PC-3 (cell line): ENCODE measurements around the gene LENG9. TPM values are rescaled to one million over a fixed set of nuclear protein-coding genes. Genes with fewer than 3 reads are reported as not detected.

Experiments
- ATAC-seq: fragments of 200-7000 bp; cut with Tn5 transposase; 2 replicates; pipeline ENCODE4 v1.9.1; 2020; ENCODE audit warnings: mild to moderate bottlenecking, moderate library complexity
- BruUV-seq: library from RNA; stranded (reverse); fragments of 400-500 nt; replicated peaks from 2 replicates; lab custom pipeline; 2021; lab: Mats Ljungman, UMichigan
- CTCF ChIA-PET: fragments of 300-600 bp; sonication (Branson Sonifier 250); formaldehyde crosslinking; loops from one replicate; lab custom pipeline; 2022; ENCODE audit warnings: antibody characterized with exemption; lab: Charles Lee
- POLR2A ChIA-PET: fragments of 300-600 bp; sonication (Branson Sonifier 250); formaldehyde crosslinking; loops from one replicate; lab custom pipeline; 2022; ENCODE audit warnings: antibody characterized with exemption; ENCODE audit not compliant: unreplicated experiment; lab: Charles Lee
- DNase-seq: peaks from one replicate; pipeline ENCODE4 v3.0.0-alpha.2; 2015
- H2AFZ ChIP-seq: fragments of 300-600 bp; sonication (generic); 2 replicates; pipeline ENCODE4 v1.6.0; 2016; ENCODE audit warnings: antibody characterized with exemption, low read length
- H3F3A ChIP-seq: fragments of 300-600 bp; sonication (generic); one replicate; pipeline ENCODE4 v1.6.0; 2017; ENCODE audit warnings: antibody characterized with exemption, low read length, control low read depth, mild to moderate bottlenecking; ENCODE audit not compliant: unreplicated experiment
- H3K27ac ChIP-seq: fragments of 300-600 bp; sonication (generic); 2 replicates; pipeline ENCODE4 v1.5.1; 2016; ENCODE audit warnings: mild to moderate bottlenecking, low read length
- H3K27me3 ChIP-seq: fragments of 300-600 bp; sonication (generic); 2 replicates; pipeline ENCODE4 v1.6.1; 2016; ENCODE audit warnings: low read length, mixed read lengths
- H3K36me3 ChIP-seq: fragments of 300-600 bp; sonication (generic); 2 replicates; pipeline ENCODE4 v1.6.1; 2016; ENCODE audit warnings: low read depth, mixed run types, low read length, mixed read lengths
- H3K4me1 ChIP-seq: fragments of 300-600 bp; sonication (generic); 2 replicates; pipeline ENCODE4 v1.5.1; 2016; ENCODE audit warnings: low read length; ENCODE audit not compliant: insufficient read depth
- H3K4me2 ChIP-seq: fragments of 300-600 bp; sonication (generic); 2 replicates; pipeline ENCODE4 v1.6.0; 2016; ENCODE audit warnings: low read length
- H3K4me3 ChIP-seq: fragments of 300-600 bp; sonication (generic); 2 replicates; pipeline ENCODE4 v1.5.1; 2016; ENCODE audit warnings: mild to moderate bottlenecking, low read length, mixed read lengths
- H3K79me2 ChIP-seq: fragments of 300-600 bp; sonication (generic); 2 replicates; pipeline ENCODE4 v1.6.1; 2017; ENCODE audit warnings: low read length, mixed read lengths
- H3K9ac ChIP-seq: fragments of 300-600 bp; sonication (generic); 2 replicates; pipeline ENCODE4 v1.6.0; 2016; ENCODE audit warnings: mild to moderate bottlenecking, low read length
- H3K9me2 ChIP-seq: fragments of 300-600 bp; sonication (generic); replicated peaks from 2 replicates; pipeline ENCODE4 v1.6.1; 2016; ENCODE audit warnings: mixed run types, low read length, mixed read lengths
- H3K9me3 ChIP-seq: fragments of 300-600 bp; sonication (generic); 2 replicates; pipeline ENCODE4 v1.6.1; 2016; ENCODE audit warnings: low read length, mixed read lengths
- H4K20me1 ChIP-seq: fragments of 300-600 bp; sonication (generic); 2 replicates; pipeline ENCODE4 v1.6.1; 2016; ENCODE audit warnings: low read length, mixed read lengths
- EZH2 ChIP-seq: fragments of 300-600 bp; sonication (generic); IDR thresholded peaks from one replicate; pipeline ENCODE4 v1.6.1; 2017; ENCODE audit warnings: antibody characterized with exemption, mild to moderate bottlenecking, low read length; ENCODE audit not compliant: unreplicated experiment
- EZH2phosphoT487 ChIP-seq: fragments of 300-600 bp; sonication (generic); IDR thresholded peaks from 2 replicates; pipeline ENCODE4 v1.6.1; 2018; ENCODE audit warnings: mild to moderate bottlenecking, antibody characterized with exemption, low read length, borderline replicate concordance
- intact Hi-C: fragments of 100-400 bp; cut with micrococcal nuclease; formaldehyde crosslinking; loops from 2 replicates; pipeline ENCODE4 v1.9.0; 2023
- total RNA-seq: library from RNA; depleted of rRNA; stranded (reverse); fragments of >200 nt; gene quantifications from 2 replicates; pipeline ENCODE4 v1.2.3, GENCODE V29; 2014
- TF ChIP-seq, protein P1 (sequence below): fragments of 300-600 bp; sonication (generic); conservative IDR thresholded peaks from 2 replicates; pipeline ENCODE4 v1.5.1; 2017; ENCODE audit warnings: antibody characterized with exemption, low read depth, mild to moderate bottlenecking, low read length

LENG9 gene
- total RNA-seq, 1 experiment from 2014 or later, result 7.1 TPM

GRCh38 chr19:54421169-54421516 lies 42.4 kb downstream of the LENG9 start:
- peaks cover 6% of the 10 kb centered on the region; the same call in 1 of the 2 replicates for H3K27me3 ChIP-seq
- H3K4me2 ChIP-seq, result no peak overlapping the region
- no peaks in the 10 kb centered on the region for H3K36me3 ChIP-seq
- no peaks in the 10 kb centered on the region for H3K9me2 ChIP-seq
- H3K79me2 ChIP-seq, result no peaks in the 10 kb centered on the region
- H2AFZ ChIP-seq, result no peak overlapping the region
- CTCF ChIA-PET, result no interaction called here
- H3K27ac ChIP-seq, result no peak overlapping the region
- no peaks in the 10 kb centered on the region for H3K9me3 ChIP-seq
- H4K20me1 ChIP-seq, result no peaks in the 10 kb centered on the region
- no peak overlapping the region for H3K4me3 ChIP-seq
- DNase-seq (no peak), ATAC-seq (no peak)
- no peaks in the 10 kb centered on the region for H3F3A ChIP-seq
- no TSS peak for BruUV-seq
- POLR2A ChIA-PET, result no interaction called here
- peaks cover 2% of the 10 kb centered on the region for H3K4me1 ChIP-seq
- intact Hi-C loops, result no loop called here
- TF ChIP-seq EZH2phosphoT487 (no peak), EZH2 (no peak)
- TF ChIP-seq, protein P1, sequence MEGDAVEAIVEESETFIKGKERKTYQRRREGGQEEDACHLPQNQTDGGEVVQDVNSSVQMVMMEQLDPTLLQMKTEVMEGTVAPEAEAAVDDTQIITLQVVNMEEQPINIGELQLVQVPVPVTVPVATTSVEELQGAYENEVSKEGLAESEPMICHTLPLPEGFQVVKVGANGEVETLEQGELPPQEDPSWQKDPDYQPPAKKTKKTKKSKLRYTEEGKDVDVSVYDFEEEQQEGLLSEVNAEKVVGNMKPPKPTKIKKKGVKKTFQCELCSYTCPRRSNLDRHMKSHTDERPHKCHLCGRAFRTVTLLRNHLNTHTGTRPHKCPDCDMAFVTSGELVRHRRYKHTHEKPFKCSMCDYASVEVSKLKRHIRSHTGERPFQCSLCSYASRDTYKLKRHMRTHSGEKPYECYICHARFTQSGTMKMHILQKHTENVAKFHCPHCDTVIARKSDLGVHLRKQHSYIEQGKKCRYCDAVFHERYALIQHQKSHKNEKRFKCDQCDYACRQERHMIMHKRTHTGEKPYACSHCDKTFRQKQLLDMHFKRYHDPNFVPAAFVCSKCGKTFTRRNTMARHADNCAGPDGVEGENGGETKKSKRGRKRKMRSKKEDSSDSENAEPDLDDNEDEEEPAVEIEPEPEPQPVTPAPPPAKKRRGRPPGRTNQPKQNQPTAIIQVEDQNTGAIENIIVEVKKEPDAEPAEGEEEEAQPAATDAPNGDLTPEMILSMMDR, result no peak
- no peak overlapping the region for H3K9ac ChIP-seq

- no peak overlapping the region for H3K9ac ChIP-seq
- no peaks in the 10 kb centered on the region for H3K4me1 ChIP-seq
- no peaks in the 10 kb centered on the region for H3K9me3 ChIP-seq
- no peaks in the 10 kb centered on the region for H3K79me2 ChIP-seq
- no peaks in the 10 kb centered on the region for H3K9me2 ChIP-seq
- no peak overlapping the region for H3K4me3 ChIP-seq
- TF ChIP-seq EZH2phosphoT487 (no peak), EZH2 (no peak)
- TF ChIP-seq, protein P1, result no peak
- intact Hi-C loops, result no loop called here
- no peaks in the 10 kb centered on the region for H3F3A ChIP-seq
- ChIA-PET POLR2A (interaction anchor here (0.6 kb wide), 1 partner anchor 45 kb away, joined by 13 read pairs; no protein-coding TSS in a partner anchor), CTCF (interaction anchor here (0.6 kb wide), 1 partner anchor 9 kb away, joined by 4 read pairs; no protein-coding TSS in a partner anchor)
- ATAC-seq (no peak), DNase-seq (no peak)
- no peaks in the 10 kb centered on the region for H4K20me1 ChIP-seq
- H3K27ac ChIP-seq, result no peak overlapping the region
- H3K27me3 ChIP-seq, result peaks cover 6% of the 10 kb centered on the region; the same call in 1 of the 2 replicates
- no peak overlapping the region for H3K4me2 ChIP-seq
- H2AFZ ChIP-seq, result no peak overlapping the region
- no TSS peak for BruUV-seq
- no peaks in the 10 kb centered on the region for H3K36me3 ChIP-seq
These were observed 43.0 kb downstream of the LENG9 start for GRCh38 chr19:54420383-54421168.

GRCh38 chr19:54420068-54420382 lies 43.6 kb downstream of the LENG9 start:
- Histone ChIP-seq H4K20me1 (no peaks in the 10 kb centered on the region), H3K27ac (no peak overlapping the region), H3F3A (no peaks in the 10 kb centered on the region), H3K79me2 (no peaks in the 10 kb centered on the region), H3K36me3 (no peaks in the 10 kb centered on the region), H3K27me3 (0 out of 2 replicates have a peak, but pooled peaks cover under 1% of the 10 kb centered on the region), H3K9me3 (no peaks in the 10 kb centered on the region), H2AFZ (no peak overlapping the region), H3K4me1 (no peaks in the 10 kb centered on the region), H3K9me2 (no peaks in the 10 kb centered on the region), H3K4me2 (no peak overlapping the region), H3K4me3 (no peak overlapping the region), H3K9ac (no peak overlapping the region)
- BruUV-seq, result no TSS peak
- ChIA-PET CTCF (interaction anchor here (0.6 kb wide), 1 partner anchor 8 kb away, joined by 4 read pairs; no protein-coding TSS in a partner anchor), POLR2A (no interaction called here)
- TF ChIP-seq EZH2 (no peak), EZH2phosphoT487 (no peak)
- TF ChIP-seq, protein P1, result no peak
- DNase-seq, result no peak
- intact Hi-C loops, result no loop called here
- no peak for ATAC-seq
